ENCODE results near the gene RNF126. TPM values are rescaled to one million over a fixed set of nuclear protein-coding genes. Genes with fewer than 3 reads are reported as not detected.

RNF126 gene
- total and polyA plus RNA-seq, 2 experiments from 2014 or later: 95.7 to 112 TPM

DNA sequence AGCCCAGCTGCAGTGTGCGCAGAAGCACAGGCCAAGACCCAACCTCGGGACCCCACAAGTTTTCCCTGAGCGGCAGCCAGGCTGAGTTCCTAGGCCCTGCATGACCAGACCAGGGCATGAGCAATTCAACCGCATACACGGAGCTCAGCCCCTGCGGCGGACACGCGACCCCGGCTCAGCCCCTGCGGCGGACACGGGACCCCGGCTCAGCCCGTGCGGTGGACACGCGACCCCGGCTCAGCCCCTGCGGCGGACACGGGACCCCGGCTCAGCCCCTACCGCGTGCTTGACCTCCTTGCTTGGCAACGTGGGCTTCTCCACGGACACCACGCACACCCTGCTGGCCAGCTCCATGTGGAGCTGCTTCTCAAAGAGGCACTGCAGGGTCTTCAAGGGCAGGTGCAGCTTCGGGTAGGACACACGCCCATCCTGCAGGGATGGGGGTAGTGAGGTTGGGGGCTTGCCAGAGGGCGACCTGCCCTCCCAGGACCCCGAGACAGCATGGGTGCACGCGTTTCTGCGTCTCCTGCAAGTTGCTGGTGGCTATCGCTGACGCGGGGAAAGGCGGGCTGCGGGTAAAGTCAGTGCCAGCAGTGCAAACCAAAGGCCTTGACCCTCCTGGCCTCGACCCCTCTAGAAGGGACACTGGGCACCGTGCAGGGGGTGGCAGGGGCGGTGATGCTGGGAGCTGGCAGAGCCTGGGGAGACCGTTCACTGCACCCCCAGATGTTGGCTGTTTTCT, 39.7 kb downstream of the RNF126 start (continued):
- TF ChIP-seq, protein P1, sequence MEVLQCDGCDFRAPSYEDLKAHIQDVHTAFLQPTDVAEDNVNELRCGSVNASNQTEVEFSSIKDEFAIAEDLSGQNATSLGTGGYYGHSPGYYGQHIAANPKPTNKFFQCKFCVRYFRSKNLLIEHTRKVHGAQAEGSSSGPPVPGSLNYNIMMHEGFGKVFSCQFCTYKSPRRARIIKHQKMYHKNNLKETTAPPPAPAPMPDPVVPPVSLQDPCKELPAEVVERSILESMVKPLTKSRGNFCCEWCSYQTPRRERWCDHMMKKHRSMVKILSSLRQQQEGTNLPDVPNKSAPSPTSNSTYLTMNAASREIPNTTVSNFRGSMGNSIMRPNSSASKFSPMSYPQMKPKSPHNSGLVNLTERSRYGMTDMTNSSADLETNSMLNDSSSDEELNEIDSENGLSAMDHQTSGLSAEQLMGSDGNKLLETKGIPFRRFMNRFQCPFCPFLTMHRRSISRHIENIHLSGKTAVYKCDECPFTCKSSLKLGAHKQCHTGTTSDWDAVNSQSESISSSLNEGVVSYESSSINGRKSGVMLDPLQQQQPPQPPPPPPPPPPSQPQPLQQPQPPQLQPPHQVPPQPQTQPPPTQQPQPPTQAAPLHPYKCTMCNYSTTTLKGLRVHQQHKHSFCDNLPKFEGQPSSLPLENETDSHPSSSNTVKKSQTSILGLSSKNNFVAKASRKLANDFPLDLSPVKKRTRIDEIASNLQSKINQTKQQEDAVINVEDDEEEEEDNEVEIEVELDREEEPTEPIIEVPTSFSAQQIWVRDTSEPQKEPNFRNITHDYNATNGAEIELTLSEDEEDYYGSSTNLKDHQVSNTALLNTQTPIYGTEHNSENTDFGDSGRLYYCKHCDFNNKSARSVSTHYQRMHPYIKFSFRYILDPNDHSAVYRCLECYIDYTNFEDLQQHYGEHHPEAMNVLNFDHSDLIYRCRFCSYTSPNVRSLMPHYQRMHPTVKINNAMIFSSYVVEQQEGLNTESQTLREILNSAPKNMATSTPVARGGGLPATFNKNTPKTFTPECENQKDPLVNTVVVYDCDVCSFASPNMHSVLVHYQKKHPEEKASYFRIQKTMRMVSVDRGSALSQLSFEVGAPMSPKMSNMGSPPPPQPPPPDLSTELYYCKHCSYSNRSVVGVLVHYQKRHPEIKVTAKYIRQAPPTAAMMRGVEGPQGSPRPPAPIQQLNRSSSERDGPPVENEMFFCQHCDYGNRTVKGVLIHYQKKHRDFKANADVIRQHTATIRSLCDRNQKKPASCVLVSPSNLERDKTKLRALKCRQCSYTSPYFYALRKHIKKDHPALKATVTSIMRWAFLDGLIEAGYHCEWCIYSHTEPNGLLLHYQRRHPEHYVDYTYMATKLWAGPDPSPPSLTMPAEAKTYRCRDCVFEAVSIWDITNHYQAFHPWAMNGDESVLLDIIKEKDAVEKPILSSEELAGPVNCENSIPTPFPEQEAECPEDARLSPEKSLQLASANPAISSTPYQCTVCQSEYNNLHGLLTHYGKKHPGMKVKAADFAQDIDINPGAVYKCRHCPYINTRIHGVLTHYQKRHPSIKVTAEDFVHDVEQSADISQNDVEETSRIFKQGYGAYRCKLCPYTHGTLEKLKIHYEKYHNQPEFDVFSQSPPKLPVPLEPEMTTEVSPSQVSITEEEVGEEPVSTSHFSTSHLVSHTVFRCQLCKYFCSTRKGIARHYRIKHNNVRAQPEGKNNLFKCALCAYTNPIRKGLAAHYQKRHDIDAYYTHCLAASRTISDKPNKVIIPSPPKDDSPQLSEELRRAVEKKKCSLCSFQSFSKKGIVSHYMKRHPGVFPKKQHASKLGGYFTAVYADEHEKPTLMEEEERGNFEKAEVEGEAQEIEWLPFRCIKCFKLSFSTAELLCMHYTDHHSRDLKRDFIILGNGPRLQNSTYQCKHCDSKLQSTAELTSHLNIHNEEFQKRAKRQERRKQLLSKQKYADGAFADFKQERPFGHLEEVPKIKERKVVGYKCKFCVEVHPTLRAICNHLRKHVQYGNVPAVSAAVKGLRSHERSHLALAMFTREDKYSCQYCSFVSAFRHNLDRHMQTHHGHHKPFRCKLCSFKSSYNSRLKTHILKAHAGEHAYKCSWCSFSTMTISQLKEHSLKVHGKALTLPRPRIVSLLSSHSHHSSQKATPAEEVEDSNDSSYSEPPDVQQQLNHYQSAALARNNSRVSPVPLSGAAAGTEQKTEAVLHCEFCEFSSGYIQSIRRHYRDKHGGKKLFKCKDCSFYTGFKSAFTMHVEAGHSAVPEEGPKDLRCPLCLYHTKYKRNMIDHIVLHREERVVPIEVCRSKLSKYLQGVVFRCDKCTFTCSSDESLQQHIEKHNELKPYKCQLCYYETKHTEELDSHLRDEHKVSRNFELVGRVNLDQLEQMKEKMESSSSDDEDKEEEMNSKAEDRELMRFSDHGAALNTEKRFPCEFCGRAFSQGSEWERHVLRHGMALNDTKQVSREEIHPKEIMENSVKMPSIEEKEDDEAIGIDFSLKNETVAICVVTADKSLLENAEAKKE (CRISPR knock-in tag; IDR thresholded peaks at IDR 0.05): no peak
- TF ChIP-seq, protein P2, sequence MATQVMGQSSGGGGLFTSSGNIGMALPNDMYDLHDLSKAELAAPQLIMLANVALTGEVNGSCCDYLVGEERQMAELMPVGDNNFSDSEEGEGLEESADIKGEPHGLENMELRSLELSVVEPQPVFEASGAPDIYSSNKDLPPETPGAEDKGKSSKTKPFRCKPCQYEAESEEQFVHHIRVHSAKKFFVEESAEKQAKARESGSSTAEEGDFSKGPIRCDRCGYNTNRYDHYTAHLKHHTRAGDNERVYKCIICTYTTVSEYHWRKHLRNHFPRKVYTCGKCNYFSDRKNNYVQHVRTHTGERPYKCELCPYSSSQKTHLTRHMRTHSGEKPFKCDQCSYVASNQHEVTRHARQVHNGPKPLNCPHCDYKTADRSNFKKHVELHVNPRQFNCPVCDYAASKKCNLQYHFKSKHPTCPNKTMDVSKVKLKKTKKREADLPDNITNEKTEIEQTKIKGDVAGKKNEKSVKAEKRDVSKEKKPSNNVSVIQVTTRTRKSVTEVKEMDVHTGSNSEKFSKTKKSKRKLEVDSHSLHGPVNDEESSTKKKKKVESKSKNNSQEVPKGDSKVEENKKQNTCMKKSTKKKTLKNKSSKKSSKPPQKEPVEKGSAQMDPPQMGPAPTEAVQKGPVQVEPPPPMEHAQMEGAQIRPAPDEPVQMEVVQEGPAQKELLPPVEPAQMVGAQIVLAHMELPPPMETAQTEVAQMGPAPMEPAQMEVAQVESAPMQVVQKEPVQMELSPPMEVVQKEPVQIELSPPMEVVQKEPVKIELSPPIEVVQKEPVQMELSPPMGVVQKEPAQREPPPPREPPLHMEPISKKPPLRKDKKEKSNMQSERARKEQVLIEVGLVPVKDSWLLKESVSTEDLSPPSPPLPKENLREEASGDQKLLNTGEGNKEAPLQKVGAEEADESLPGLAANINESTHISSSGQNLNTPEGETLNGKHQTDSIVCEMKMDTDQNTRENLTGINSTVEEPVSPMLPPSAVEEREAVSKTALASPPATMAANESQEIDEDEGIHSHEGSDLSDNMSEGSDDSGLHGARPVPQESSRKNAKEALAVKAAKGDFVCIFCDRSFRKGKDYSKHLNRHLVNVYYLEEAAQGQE (IDR thresholded peaks at IDR 0.05; ENCODE audit: unreplicated experiment): no peak

DNA sequence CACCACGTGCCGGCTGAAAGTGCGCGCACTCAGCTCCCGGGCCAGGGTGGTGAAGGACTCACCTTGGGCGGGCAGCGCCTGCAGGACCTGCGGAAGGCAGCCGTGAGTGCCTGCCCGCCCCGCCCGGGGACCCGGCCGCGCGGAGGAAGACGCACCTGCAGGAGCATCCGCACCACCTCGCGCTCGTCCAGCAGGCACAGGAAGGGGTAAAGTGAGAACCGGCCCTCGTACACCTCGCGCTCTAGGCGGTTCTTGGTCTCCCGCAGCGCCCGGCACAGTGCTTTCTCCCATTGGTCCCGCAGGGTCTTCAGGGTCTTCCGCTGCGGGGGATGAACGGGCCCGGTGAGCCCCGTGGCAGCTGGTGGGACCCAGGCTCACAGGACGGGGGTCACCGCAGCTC, 40.3 kb downstream of the RNF126 start:
- H3K27me3 Mint-ChIP-seq (ENCODE audit: insufficient read depth, low read depth, poor library complexity): peaks cover 4% of the 10 kb centered on the region
- H3K27me3 ChIP-seq (ENCODE audit: insufficient read depth): no peaks in the 10 kb centered on the region
- no peak overlapping the region for H3K4me2 ChIP-seq
- no peaks in the 10 kb centered on the region for H3K4me1 ChIP-seq (ENCODE audit: insufficient read depth)
- peaks cover 2% of the 10 kb centered on the region; the same call in 2 of the 3 replicates for H3K4me1 Mint-ChIP-seq
- peaks cover 1% of the 10 kb centered on the region; the same call in 1 of the 2 replicates for H3K36me3 ChIP-seq (ENCODE audit: insufficient read depth)
- no peak overlapping the region for H2AFZ ChIP-seq
- H3K36me3 Mint-ChIP-seq (ENCODE audit: low read depth): peaks cover 51% of the 10 kb centered on the region
- no peaks in the 10 kb centered on the region for H3K9me3 Mint-ChIP-seq
- H3K79me2 ChIP-seq (replicated peaks; ENCODE audit: insufficient read depth): peaks cover 9% of the 10 kb centered on the region
- no peak overlapping the region for H3K27ac Mint-ChIP-seq
- ATAC-seq (no peak), DNase-seq (ENCODE audit: low spot score) (no peak)
- no peaks in the 10 kb centered on the region for H3K9me2 ChIP-seq (ENCODE audit: insufficient read depth)
- no peak overlapping the region for H3K4me3 Mint-ChIP-seq
- H3K27ac ChIP-seq (ENCODE audit: low read depth): no peak overlapping the region
- 0 out of 2 replicates have a peak, but pooled peaks cover 5% of the 10 kb centered on the region for H3F3A ChIP-seq (replicated peaks; ENCODE audit: low read depth)
- peaks cover 9% of the 10 kb centered on the region for H4K20me1 ChIP-seq (replicated peaks; ENCODE audit: insufficient read depth)
- H3K4me3 ChIP-seq: no peak overlapping the region
- no peak for TF ChIP-seq EZH2 (IDR thresholded peaks at IDR 0.05; ENCODE audit: low read depth, unreplicated experiment)
- TF ChIP-seq CREB1 (CRISPR knock-in tag; IDR thresholded peaks at IDR 0.05; ENCODE audit: low read depth): no peak
- TF ChIP-seq ZNF114 (CRISPR knock-in tag; IDR thresholded peaks at IDR 0.05): no peak
- TF ChIP-seq STAT1 (IDR thresholded peaks at IDR 0.05; ENCODE audit: unreplicated experiment): no peak
- no peak for TF ChIP-seq JUNB (IDR thresholded peaks at IDR 0.05; ENCODE audit: unreplicated experiment)
- TF ChIP-seq ZNF331 (CRISPR knock-in tag; IDR thresholded peaks at IDR 0.05; ENCODE audit: low read depth): no peak
